ENCODE measurements around the gene RAP1GAP. TPM values are rescaled to one million over a fixed set of nuclear protein-coding genes. Genes with fewer than 3 reads are reported as not detected.
A peak's percentile ranks its signal among the peaks of the same experiment; 100 is the strongest.

The RAP1GAP gene
- under 0.01 TPM in 2 replicates for total RNA-seq

- no peak for DNase-seq (ENCODE audit: low read depth in 2 of 2)
These were observed at the start of gene RAP1GAP for GRCh38 chr1:21669258-21670058. Gene RAP1GAP (minus strand): TSS chr1:21669357. CDS start chr1:21620032, 49,325 bp downstream.

- DNase-seq (ENCODE audit: low read depth in 2 of 2), result no peak
These were observed 47.0 kb upstream of the RAP1GAP start for GRCh38 chr1:21716169-21716568.

DNA sequence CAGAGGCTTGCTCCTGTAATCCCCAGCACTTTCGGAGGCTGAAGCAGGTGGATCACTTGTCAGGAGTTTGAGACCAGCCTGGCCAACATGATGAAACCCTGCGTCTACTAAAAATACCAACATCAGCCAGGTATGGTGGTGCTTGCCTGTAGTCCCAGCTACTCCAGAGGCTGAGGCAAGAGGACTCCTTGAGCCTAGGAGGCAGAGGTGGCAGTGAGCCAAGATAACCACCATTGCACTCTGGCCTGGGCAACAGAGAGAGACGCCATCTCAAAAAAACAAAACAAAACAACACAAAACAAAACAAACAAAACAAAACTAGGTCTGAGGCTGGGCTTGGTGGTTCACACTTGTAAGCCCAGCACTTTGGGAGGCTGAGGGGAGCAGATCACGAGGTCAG is 38.7 kb upstream of the RAP1GAP start:
- DNase-seq (ENCODE audit: low read depth in 2 of 2), result no peak

- DNase-seq (ENCODE audit: low read depth in 2 of 2), result no peak
These were observed 38.1 kb upstream of the RAP1GAP start for GRCh38 chr1:21707086-21707840.

GRCh38 chr1:21706151-21706835 is 37.1 kb upstream of the RAP1GAP start:
- no peak for DNase-seq (ENCODE audit: low read depth in 2 of 2)

DNA sequence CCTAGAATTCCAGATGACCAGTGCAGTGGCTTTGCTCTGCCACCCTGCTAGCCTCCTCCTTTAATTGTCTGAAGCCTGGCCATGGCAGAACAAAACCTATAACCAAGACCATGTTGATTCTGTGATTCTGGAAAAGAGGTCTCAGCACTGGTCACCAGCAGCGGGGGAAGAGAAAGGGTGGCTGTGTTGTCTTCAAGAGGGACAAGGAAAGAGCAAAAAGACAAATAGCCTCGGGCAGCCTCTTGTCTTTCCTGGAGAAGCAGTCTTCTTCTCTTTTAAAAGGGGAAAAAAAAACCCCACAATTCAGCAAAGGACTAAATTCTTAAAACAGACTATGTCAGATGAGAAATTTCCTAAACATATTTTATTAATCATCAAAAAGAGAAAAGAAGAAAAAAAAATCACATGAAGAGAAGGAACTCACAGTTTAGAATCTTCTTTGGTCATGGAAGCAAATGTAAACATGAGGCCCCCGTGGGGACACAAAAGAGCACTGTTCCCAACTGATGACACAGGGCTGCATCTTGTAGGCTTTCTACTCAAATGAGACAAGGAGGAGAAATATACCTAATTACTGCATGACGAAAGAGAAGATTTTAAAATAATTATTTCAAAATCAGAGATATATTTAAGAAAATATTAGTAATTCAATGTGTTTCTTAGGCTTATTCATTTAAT is 36.3 kb upstream of the RAP1GAP start:
- DNase-seq (ENCODE audit: low read depth in 2 of 2), result no peak

DNA sequence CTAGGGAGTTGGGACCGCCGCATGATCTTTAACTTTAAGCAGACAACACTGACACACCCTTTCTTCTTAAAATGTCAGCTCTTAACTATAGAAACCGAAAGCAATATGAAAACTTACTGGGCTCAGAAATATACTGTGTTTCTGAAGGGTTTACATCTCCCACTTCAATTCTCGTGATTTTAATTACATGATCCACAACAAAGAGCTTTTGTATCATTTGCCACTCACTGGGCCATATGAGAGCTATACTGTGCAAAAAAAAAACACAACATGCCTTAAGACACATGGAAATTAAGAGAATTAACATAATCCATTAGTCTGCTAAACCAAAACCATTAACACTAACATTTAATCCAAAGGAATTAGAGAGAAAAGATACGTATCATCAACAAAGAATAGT is 35.0 kb upstream of the RAP1GAP start:
- no peak for DNase-seq (ENCODE audit: low read depth in 2 of 2)

DNA sequence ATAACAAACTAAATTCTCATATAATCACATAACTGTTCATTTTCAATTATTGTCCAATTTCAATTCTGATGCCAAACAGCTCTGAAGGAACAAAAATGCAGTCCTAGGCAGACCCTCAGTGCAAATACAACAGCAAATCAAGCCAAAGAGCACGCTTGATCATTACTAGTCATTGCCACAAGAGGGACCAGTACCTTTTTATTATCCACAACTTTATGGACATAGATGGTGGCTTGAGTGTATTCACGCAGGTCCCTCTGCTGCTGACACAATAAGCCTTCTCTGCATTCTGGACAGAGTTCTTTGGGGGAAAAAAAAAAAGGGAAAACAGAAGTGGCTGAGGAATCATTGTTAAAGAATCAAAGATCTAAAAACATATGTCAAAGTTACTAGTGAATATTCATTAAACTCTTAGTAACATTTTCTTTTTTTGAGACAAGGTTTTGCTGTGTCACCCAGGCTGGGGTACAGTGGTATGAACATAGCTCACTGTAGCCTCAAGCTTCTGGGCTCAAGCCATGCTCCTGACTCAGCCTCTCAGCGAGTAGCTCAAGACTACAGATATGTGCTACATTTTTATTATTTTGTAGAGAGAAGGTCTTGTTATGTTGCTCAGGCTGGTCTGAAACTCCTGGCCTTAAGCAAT is 34.3 kb upstream of the RAP1GAP start:
- peak; percentile 70 to 83 for DNase-seq (ENCODE audit: low read depth in 2 of 2)

DNA sequence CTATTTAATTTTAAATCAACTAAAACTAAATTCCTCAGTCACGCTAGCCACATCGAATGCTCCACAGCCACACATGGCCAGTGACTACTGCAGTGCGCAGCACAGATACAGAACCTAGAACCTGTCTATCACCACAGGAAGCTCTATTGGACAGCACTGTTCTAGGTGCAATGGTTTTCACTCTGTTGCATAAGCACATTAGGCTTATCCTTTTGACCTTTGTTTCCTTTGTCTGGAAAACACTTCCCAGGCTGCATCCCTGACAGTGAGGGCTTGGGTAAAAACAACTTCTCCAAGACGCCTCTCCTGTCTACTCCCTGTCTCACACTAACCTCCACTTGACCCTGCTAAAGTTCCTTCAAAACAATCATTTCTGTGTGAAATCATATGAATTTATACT is 33.6 kb upstream of the RAP1GAP start:
- peak; percentile 16 to 62 for DNase-seq (ENCODE audit: low read depth in 2 of 2)

DNA sequence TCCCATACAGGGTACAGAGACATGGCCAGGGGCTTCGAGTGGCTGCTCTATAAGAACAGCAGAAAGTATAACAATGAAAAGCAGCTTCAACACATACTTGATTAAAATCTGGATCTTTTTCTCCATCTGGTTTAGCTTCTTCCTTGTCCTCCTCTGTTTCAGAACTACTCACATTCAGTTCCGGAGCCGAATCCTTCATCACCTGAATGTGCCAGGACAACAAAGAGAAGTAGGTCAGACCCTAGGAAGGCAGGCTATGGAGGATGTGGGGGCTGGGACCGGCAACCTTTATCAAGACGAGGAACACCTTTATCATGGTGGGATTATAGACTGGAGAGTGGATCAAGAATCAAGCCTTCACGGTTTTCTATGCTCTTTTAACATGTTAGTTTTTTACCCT is 32.2 kb upstream of the RAP1GAP start:
- DNase-seq (ENCODE audit: low read depth in 2 of 2), result no peak

DNA sequence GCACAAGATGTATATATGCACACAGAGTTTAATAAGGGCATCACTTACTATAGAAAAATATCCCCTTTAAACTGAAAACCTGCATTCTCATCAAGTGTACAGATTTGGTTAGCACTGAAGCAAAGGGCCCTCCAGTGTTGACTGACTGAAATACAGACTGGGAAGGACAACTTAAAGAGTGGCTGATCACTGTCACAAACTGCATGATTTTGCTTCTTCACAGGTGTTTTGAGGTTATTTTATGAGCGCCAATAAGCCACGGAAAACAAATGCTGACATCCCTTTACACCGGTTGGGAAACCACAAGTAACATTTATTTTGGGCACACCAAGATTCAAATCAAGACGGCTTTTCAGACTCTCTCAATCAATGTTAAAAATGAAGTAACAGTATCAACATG is 30.9 kb upstream of the RAP1GAP start:
- no peak for DNase-seq (ENCODE audit: low read depth in 2 of 2)

- no peak for DNase-seq (ENCODE audit: low read depth in 2 of 2)
These were observed 27.8 kb upstream of the RAP1GAP start for GRCh38 chr1:21696931-21697330.

DNA sequence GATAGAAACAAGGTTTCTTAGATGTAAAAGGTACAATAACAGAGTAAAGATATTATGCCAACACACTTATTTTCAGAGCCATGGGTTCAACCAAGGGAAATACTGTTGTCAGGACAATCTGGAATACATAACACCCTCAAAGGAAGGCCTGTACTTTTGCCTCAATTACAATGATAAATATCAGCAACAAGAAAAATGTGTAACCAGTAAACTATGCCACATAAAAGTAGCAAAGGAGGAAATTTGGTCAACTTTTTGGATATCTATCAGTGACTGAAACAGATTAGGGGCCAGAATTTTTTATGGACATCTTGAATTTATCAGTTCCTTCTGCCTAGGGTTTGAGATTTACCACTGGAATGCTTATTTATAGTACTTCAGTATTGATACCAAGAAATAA is 24.6 kb upstream of the RAP1GAP start:
- DNase-seq (ENCODE audit: low read depth in 2 of 2), result no peak

- no peak for DNase-seq (ENCODE audit: low read depth in 2 of 2)
These were observed 22.6 kb upstream of the RAP1GAP start for GRCh38 chr1:21691739-21692138.

DNA sequence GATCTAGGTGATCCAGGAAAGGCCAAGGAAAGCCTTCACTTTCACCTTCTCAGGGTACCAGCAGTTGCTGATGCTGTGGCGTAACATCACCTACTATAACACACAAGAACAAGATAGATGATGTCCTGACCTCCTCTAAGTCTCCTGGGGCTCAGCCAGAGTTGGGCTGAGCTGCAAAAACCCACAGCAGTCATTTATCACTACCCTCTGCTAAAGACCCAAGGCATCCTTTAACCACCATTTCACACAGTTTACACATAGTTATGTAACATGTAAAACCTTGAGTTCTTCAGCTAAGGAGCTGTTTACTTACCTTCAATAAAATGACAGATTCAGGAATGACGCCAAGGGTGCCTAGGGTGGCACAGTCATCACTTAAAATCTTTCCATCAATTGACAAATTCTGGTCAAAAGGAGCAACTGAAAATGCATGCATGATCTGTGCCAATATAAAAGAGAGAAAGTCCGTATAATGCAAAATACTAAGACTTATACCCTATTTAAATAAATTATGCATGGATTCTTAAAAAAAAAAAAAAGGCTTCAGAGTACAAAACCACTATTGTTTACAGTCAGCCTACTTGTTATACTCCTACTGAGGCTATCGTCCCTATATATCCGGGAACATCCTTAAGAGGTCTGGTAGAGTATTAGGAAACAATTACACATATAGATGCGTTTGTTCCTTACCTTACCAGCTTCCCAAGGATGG is 20.7 kb upstream of the RAP1GAP start:
- no peak for DNase-seq (ENCODE audit: low read depth in 2 of 2)

DNA sequence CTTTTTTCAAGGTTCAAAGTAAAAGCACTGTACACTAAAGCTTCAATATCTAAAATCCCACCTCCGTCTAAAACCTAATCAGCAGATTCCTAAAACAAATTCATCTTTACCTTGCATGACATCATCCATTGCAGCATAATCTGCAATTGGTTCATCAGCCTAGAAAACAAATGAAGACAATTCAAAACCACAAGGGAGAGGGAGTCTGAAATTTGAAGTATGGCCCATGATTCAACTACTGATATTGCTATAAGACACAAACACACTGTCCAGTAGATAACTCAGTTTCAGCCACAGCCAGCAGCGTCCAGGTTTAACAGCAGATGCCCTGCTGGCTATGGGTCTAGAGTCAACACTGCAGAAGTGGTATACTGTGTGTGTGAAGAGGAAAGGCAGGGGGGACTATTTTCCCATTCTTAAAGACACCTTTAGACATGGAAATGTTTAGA is 17.9 kb upstream of the RAP1GAP start:
- no peak for DNase-seq (ENCODE audit: low read depth in 2 of 2)

DNA sequence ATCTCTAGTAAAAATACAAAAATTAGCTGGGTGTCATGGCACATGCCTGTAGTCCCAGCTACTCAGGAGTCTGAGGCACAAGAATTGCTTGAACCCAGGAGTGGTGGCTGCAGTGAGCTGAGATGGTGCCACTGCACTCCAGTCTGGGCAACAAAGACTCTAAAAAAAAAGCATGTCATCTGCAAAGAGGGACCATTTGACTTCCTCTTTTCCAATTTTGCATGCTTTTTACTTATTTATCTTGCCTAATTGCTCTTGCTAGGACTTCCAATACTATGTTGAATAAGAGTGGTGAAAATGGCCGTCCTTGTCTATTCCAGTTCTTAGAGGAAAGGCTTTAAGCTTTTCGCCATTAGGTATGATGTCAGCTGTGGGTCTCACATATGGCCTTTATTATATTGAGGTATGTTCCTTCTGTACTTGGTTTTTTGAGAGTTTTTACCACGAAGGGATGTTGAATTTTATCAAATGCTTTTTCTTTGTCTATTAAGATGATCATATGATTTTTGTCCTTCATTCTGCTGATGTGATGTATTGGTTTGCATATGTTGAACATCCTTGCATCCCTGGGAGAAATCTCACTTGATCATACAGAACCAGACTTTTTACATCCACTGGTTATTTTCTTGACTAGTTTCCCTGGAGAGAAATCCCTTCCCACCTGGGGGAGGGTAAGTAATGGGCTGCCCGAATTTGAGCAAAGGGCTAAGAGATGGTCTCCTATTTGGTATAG is 17.0 kb upstream of the RAP1GAP start:
- no peak for DNase-seq (ENCODE audit: low read depth in 2 of 2)

- DNase-seq (ENCODE audit: low read depth in 2 of 2), result no peak
These were observed 12.3 kb upstream of the RAP1GAP start for GRCh38 chr1:21681426-21681825.

- DNase-seq (ENCODE audit: low read depth in 2 of 2), result no peak
These were observed 11.8 kb upstream of the RAP1GAP start for GRCh38 chr1:21680918-21681317.

DNA sequence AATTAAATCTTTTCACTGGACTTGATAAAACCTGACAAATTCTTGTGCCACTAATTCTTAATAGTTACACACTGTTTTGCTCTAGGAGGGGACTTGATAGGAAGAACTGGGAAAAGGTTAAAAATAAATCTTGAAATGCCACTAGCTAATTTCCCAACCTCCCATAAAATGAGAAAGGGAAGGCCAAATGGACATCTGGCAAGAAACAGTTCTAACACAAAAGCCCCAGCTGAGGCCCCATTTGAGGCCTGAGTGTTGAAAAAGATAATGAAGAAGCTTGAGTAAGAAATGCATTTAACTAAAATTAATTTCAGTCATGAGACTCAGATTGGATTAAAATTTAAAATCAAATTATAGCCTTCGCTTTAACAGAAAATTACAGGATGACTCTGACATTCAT is 11.2 kb upstream of the RAP1GAP start:
- DNase-seq (ENCODE audit: low read depth in 2 of 2), result no peak

All from lung microvascular endothelial cell (primary cell).